Posterior vena cava (tissue), 2 donors: Measurements from ENCODE around the gene ANKRD11. TPM values are rescaled to one million over a fixed set of nuclear protein-coding genes. Genes with fewer than 3 reads are reported as not detected.
"Not testable (repeated sequence)": the region's sequence is repeated elsewhere in the genome, so short reads cannot be mapped to it uniquely, and the experiment has no call there.

Experiments used
- DNase-seq: peaks from one replicate; pipeline ENCODE4 v3.0.0-alpha.2; 2020; ENCODE audit warnings: low spot score
- intact Hi-C, 2 donors: fragments of 100-400 bp; cut with DNase I; formaldehyde crosslinking; loops; one replicate each; pipeline versions ENCODE4 v1.14.1 to v1.14.2; 2022 to 2023
- total RNA-seq, 2 donors: library from RNA; stranded (reverse); fragmentation: NEBNext Ultra II Directional; extraction: Animal tissue kit (Norgen Biotek cat#: 25700); gene quantifications; one replicate each; pipeline ENCODE4 v1.2.1, GENCODE V29; 2021
- donor health status: DM: yes; HTN: yes; CAD: no.
- donor health status: DM: yes; HTN: yes; CAD: no.

Gene ANKRD11
- total RNA-seq, 2 donors from 2014 or later, result 95.0 to 110 TPM

DNA sequence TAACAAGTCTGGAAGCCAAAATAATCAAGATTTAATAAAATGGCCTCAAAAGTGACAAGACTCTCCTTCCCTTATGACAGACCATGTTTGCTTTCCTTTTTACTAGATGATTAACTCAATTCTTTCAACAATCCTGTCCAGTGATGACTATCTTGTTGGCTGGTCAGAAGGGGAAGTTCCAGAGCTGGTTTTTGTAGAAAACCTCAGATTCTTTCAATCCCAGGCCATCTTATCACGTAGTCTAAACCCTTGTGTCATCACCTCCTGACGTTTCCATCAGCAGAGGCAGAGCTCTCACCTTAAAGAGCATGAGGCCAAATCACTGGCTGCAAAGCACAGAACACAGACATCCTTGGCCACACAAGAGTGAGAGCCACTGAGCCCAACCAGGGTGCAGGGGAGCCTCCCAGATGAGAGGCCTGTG, 125.3 kb downstream of the ANKRD11 start:
- intact Hi-C loops, result loop anchor here in 1 of 2 donors (1.0 kb wide), 1 partner anchor 23 kb away; no protein-coding TSS in a partner anchor
- DNase-seq, result peak; percentile 50

DNA sequence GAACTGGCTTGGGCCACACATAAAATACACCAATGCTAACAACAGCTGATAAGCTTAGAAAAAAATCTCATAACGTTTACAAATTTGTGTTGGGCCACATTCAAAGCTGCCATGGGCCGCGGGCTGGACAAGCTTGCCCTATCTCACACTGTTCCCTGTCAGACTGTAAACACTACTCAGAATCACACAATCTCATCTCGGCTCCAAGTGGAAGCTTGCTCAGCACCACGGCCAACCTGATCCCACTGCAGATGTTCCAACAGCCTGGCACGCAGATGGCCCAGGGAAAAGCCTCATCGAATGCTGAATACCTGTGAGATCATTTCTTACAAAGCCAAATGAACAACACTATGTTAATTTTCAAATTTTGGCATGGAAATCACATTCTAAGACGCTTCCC, 125.8 kb downstream of the ANKRD11 start:
- peak; percentile 47 for DNase-seq
- intact Hi-C loops, result loop anchor here in 1 of 2 donors (1.0 kb wide), 1 partner anchor 22 kb away; no protein-coding TSS in a partner anchor

- peak; percentile 72 for DNase-seq
- intact Hi-C loops, result no loop called here
Measured at GRCh38 chr16:89363621-89364393, 126.6 kb downstream of the ANKRD11 start.

GRCh38 chr16:89362540-89363223, 127.7 kb downstream of the ANKRD11 start:
- DNase-seq, intact Hi-C loops: not testable (repeated sequence)

DNA sequence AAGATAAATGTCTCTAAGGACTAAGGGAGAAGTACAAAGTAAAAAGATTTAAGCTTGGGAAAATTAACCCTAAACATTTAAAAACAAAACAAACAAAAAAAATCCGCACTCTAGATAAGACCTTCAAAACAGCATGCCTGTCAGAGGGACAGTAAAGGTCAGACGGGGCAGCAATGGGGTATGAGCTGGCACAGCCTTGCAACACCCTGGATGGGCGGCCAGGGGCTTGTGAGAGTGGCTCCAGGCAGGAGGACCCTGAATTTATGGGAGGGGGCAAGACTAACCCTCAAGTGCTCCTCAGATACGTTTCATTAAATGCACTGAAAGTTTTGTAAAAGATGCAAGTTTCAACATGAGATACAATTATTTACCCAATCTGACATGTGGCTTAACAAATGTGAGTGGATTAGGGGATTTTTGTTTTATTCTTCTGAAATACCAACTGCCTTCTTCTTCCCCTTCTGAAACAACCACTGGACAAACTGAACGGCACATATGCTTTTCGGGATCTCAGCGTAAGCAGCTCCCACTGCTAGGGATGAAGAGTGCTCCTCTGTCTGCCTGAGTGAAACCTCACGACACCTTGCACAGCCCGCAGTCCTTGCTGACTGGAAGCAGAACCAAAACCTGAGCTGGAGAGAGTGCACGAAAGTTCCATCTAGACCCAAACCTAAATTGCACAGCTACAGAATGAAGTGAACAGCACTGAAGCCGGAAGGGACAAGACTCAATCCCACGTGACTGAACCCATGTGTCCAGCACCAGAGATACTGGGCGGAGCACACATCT, 128.4 kb downstream of the ANKRD11 start:
- peak; percentile 47 for DNase-seq
- intact Hi-C loops, result no loop called here

DNA sequence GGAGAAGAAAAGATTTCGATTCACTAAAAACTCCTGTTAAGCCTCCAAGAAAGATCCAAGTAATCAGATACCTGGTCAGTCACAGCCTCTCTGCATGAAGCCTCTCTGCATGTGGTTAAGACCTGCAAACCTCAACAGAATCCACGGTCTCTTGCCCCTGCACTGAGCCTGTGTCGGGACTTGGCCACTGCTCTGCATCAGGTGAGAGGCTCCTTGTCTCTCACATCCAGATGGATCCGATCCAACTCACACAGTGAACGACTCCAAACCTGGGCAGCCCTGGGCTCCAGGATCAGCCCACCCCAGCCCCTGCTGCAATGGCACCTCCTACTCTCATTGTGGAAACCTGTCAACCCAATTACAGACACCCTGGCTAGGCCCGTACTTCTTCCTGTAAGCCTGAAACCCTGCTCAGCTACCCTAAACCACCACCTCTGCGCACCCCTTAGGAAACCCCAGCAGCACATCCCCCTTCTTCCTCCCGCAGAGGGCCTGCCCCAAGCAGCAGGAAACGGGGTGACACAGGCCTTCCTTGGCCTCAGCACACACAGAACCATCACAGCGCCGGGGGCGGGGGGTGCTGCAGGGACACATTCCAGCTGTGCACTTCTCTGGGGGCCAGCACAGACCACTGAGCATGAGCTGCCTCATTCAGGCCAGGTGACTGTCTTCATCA, 129.5 kb downstream of the ANKRD11 start:
- DNase-seq, result peak; percentile 82
- intact Hi-C loops, result no loop called here

GRCh38 chr16:89359264-89360147, 130.9 kb downstream of the ANKRD11 start:
- intact Hi-C loops, result no loop called here

GRCh38 chr16:89358030-89359005, 132.0 kb downstream of the ANKRD11 start:
- intact Hi-C loops, result no loop called here
- DNase-seq, result no peak

More at GRCh38 chr16:89359264-89360147, 130.9 kb downstream of the ANKRD11 start:
- peak; percentile 69 for DNase-seq

DNA sequence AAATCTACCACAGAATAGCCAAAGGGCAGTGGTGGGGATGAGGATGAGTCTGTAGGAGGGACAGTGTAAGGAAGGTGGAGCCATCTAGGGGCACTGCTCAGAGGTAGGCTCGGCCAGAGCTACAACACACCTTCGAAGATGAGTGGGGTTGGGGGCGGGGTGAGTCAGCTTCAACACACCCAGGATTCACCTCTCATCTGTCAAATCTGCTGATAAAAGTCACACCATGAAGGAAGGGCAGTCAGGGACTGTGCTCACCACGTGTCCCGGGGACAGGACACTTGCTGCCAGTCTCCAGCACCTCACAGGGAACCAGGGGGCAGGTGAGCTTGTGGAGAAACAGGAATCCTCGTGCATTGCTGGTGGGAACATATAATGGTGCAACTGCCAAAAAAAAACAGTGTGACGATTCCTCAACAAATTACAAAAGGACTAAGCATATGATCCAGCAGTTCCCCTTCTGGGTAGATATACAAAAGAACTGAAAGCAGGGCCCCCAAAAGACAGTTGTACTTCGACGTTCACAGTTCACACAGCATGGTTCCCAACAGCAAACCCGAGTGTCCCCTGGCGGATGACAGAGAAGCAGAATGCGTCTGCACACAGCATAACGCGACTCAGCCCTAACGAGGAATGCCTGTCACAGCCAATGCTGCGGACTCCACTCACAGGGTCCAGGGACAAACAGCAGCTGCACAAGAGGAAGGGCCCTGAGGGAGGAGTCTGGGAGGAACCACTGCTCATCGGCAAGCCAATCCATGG, 133.1 kb downstream of the ANKRD11 start:
- DNase-seq, result no peak
- intact Hi-C loops, result no loop called here

GRCh38 chr16:89355686-89356085, 134.7 kb downstream of the ANKRD11 start:
- intact Hi-C loops, result no loop called here
- no peak for DNase-seq

GRCh38 chr16:89355007-89355406, 135.4 kb downstream of the ANKRD11 start:
- no peak for DNase-seq
- intact Hi-C loops, result no loop called here

DNA sequence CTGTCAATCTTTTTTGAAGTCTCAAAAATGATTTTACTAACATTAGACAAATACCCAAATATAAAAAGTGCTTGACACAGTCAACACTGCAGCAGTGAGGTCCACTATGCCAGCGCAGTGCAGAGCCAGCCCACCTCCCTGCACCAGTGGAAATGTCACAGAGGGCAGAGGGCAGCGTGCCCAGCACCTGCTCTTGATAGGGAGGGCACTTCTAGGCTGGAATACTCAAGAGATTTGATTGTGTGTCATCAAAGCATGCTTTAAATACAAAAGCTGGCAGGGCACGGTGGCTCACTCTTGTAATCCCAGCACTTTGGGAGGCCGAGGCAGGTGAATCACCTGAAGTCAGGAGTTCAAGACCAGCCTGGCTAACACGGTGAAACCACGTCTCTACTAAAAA, 136.0 kb downstream of the ANKRD11 start:
- no peak for DNase-seq
- intact Hi-C loops, result no loop called here

DNA sequence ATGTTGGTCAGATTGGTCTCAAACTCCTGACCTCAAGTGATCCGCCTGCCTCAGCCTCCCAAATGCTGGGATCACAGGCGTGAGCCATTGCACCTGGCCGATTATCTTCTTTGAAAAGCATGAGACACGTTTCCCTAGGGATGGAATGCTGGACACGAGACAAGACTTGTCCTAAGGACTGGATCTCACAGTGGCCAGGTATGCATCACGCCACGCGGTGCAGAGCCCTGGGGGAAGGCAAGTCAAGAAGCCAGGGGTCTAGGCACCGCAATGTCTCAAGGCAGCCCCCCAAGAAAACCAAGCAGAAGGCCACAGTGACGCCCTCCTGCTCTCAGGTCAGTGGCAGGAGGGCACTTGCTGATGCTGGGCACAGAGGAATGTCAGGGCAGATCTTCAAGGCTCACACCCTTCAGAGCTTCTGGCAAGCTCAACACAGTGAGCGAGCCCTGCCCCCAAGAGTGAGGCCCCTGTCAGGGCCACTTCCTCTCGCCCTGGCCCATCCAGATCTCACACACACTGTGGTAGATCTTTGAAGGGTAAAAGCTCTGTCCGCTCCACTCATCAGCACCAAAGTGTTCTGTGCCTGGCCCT, 138.2 kb downstream of the ANKRD11 start:
- DNase-seq, result peak; percentile 64
- intact Hi-C loops, result no loop called here

DNA sequence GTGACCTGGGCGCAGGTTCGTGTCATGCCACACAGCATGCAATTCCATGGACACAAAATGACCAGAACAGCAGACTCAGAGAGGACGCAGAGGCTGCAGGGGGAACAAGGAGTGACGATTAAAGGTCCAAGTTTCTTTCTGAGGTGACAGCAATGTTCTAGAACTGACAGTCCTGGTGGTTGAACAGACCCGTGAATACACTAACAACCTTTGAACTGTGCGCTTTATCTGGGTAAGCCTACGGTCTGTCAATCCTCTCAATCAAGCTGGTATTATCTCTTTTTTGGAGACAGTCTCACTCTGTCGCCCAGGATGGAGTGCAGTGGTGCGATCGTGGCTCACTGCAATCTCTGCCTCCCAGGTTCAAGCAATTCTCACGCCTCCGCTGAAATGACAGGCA, 138.7 kb downstream of the ANKRD11 start:
- peak; percentile 34 for DNase-seq

GRCh38 chr16:89350701-89351380, 139.5 kb downstream of the ANKRD11 start:
- DNase-seq, result peak; percentile 26

More for the DNA sequence above, 138.7 kb downstream of the ANKRD11 start:
- intact Hi-C loops, result no loop called here

More at GRCh38 chr16:89350701-89351380, 139.5 kb downstream of the ANKRD11 start:
- intact Hi-C loops, result no loop called here
